ENCODE measurements around the gene AANAT.

Gene AANAT

GRCh38 chr17:76491271-76492122, 24.1 kb downstream of the AANAT start:
- peak in 1 of 2 donors; percentile 42 for DNase-seq

GRCh38 chr17:76492123-76492988, 25.0 kb downstream of the AANAT start:
- DNase-seq: peak; percentile 17 to 55

- peak; percentile 54 to 86 for DNase-seq
Observed at GRCh38 chr17:76492989-76493501, 25.6 kb downstream of the AANAT start.

- DNase-seq: peak; percentile 44 to 47
Observed at GRCh38 chr17:76493505-76494167, 26.2 kb downstream of the AANAT start.

GRCh38 chr17:76495663-76496400, 28.4 kb downstream of the AANAT start:
- DNase-seq: no peak

- DNase-seq: no peak
Observed at GRCh38 chr17:76496464-76496863, 29.1 kb downstream of the AANAT start.

GRCh38 chr17:76497699-76497978, 30.2 kb downstream of the AANAT start:
- no peak for DNase-seq

GRCh38 chr17:76497979-76498875, 30.8 kb downstream of the AANAT start:
- DNase-seq: no peak

GRCh38 chr17:76498876-76499251, 31.5 kb downstream of the AANAT start:
- DNase-seq: peak; percentile 23 to 45

- DNase-seq: no peak
Observed at GRCh38 chr17:76499267-76499667, 31.9 kb downstream of the AANAT start.

- peak in 1 of 2 donors; percentile 47 for DNase-seq
Observed at GRCh38 chr17:76500074-76500746, 32.8 kb downstream of the AANAT start.

GRCh38 chr17:76500747-76501017, 33.3 kb downstream of the AANAT start:
- DNase-seq: no peak

- peak; percentile 95 to 96 for DNase-seq
Observed at GRCh38 chr17:76501018-76501826, 33.8 kb downstream of the AANAT start, which contains the start of gene RHBDF2. TSS of gene RHBDF2 (minus strand) at chr17:76501423. CDS start at chr17:76481524, 19,899 bp downstream.

- DNase-seq: no peak
Observed at GRCh38 chr17:76501827-76502307, 34.5 kb downstream of the AANAT start.

- DNase-seq: no peak
Observed at GRCh38 chr17:76502341-76503211, 35.2 kb downstream of the AANAT start.

- peak in 1 of 2 donors; percentile 33 for DNase-seq
Observed at GRCh38 chr17:76504117-76504516, 36.7 kb downstream of the AANAT start.

GRCh38 chr17:76506408-76507345, 39.3 kb downstream of the AANAT start:
- DNase-seq: peak; percentile 88 to 92

Data from CD4-positive, alpha-beta T cell treated with Interleukin-1 beta for 1 hour (primary cell).